GM18505 (cell line): ENCODE data around the gene TPD52L1.

ENCODE experiments used
- ATAC-seq: cut with Tn5 transposase; IDR thresholded peaks from one replicate; pipeline ENCODE4 v1.9.1; 2021; ENCODE audit not compliant: unreplicated experiment
- POLR2A ChIP-seq: IDR thresholded peaks from 4 replicates; pipeline ENCODE4 v1.6.1; 2011; ENCODE audit warnings: borderline replicate concordance; ENCODE audit not compliant: insufficient read depth, insufficient read length; ENCODE audit errors: extremely low read depth

The TPD52L1 gene

GRCh38 chr6:125222531-125223455 is 69.2 kb downstream of the TPD52L1 start:
- no peak for ATAC-seq
- no peak for TF ChIP-seq POLR2A

DNA sequence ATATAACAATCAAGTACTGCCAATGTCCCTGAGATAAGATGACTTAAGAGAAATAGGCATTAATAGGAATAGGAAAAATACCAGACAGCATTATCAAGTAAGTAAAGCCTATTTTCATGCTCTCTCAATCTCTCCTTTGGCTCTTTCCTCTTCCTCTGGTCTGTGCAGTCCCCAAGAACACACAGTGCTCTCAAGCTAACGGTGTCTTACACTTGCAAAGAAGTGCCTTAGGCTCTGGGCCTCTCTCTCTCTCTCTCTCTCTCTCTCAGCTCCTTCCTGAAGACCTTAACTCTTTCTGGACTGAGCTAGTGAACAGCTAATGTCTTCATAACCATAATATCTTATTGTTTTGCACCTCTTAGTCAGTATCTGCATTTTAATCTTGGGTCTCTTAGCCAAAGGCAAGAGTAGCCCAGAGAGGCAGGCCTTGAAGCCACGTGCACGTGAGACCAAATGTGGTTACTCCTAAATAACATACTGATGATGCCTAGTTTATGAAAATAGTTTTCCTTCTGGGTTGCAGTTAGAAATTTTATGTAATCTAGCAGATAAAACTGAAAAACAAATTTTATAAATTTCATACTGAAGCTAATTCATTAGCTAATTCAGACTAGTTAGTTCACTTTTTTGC is 70.8 kb downstream of the TPD52L1 start:
- ATAC-seq = no peak
- no peak for TF ChIP-seq POLR2A

DNA sequence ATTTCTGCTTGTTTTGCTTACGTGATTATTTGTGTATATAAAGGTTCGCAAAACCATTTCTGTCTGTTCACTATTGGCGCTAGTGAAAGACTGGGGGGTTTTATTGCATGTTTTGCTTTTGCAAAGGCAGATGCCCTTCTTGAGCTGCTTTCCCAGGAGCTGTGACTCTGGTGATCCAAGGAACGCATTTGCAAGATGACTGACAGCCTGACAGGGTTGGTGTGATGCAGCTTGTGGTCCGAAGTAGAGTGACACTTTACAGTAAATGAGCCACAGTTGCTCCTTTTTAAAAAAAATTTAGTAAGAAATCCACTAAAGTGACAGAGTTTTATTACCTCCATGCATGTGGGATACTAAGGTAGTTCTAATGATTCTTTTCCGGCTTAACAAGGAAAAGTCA is 73.7 kb downstream of the TPD52L1 start:
- no peak for TF ChIP-seq POLR2A
- ATAC-seq = no peak

DNA sequence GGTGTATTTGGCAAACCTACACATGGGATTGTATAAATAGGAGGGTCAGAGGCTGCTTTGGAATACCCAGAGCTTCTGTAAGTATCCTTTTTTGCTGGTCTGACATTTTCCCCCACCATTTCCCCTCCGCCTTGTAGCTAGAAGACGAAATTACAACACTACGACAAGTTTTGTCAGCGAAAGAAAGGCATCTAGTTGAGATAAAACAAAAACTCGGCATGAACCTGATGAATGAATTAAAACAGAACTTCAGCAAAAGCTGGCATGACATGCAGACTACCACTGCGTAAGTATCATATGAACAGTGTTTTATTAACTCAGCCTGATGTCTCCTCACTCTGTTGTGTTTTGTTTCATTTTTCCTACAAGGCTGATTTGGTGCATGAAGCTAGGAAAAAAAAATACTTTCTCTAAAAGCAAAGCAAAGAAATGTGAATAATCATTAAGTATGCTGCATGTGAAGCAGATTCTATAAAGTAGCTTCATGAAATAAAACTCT is 75.5 kb downstream of the TPD52L1 start:
- TF ChIP-seq POLR2A = no peak

GRCh38 chr6:125230674-125231073 is 77.1 kb downstream of the TPD52L1 start:
- no peak for ATAC-seq
- TF ChIP-seq POLR2A = no peak

More for the DNA sequence above, 75.5 kb downstream of the TPD52L1 start:
- ATAC-seq = no peak

DNA sequence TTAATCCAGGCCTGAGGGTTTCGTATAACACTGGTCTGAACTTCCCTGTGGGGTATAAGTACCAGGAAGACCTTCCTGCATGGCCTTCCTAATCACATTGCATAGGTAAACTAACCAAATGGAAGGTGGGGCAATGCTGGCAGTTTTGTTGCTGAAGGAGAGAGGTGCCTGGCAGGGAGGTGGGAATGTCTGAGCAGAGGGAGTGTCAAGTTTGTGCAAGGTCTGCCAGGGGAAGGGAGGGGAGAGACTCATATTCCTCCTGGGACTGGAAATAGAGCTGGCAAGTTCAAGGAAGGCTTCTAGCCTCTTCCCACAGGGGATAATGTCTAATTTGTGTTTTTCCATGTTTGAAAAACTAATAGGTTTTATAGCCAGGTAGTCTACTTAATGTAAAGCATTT is 77.6 kb downstream of the TPD52L1 start:
- no peak for ATAC-seq
- no peak for TF ChIP-seq POLR2A

GRCh38 chr6:125231574-125232343 is 78.2 kb downstream of the TPD52L1 start:
- ATAC-seq = no peak
- no peak for TF ChIP-seq POLR2A

GRCh38 chr6:125232466-125232865 is 78.9 kb downstream of the TPD52L1 start:
- no peak for TF ChIP-seq POLR2A
- no peak for ATAC-seq

GRCh38 chr6:125233202-125233601 is 79.6 kb downstream of the TPD52L1 start:
- no peak for TF ChIP-seq POLR2A
- ATAC-seq = no peak

DNA sequence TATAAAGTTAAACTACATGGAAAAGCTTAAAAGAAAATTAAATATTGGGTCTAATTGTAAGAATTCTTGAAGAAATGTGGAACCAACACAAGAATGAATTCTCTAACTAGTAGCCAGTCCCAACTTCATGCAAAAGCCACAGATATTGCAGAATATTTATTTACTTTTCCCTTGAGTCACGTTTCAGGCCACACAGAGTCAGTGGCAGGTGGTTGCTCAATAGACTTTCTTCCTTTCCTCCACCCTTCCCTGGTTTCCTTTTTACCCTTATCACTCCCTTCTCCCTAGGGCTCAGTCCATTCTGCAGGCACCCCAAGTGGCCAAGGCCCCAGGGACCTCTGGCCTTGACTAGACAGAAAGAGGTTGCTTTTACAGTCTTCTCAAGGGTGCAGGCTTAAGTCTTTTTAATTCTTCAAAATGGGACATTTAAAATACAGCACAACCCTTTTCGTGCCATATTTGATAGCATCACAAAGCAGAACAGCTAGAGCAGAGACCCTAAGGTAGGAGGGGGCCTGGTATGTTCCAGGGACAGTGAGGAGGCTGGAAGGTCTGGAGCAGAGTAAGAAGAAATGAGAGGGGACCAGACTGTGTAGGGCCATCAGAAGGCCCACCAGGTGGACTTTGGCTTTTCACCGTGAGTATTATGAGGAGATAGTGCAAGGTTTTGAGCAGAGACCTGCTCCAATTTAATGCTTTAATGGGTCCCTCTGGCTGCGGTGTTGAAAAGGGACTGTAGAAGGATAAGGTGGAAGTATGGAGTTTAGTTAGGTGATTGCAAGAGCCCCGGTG is 83.2 kb downstream of the TPD52L1 start:
- no peak for TF ChIP-seq POLR2A
- ATAC-seq = no peak

DNA sequence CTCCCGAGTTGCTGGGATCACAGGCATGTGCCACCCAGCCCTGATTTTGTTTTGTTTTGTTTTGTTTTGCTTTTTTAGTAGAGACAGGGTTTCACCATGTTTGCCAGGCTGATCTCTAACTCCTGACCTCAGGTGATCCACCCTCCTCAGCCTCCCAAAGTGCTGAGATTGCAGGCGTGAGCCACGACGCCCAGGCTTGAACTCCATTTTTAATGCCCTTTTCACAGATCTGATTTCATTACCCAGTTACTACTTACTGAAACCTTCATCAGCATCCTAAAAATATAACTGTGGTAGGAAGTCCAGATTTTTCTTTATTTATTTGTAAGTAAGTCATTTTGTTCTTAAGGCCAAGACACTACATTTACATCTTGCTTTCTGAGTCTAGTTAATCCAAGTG is 84.2 kb downstream of the TPD52L1 start:
- no peak for ATAC-seq
- no peak for TF ChIP-seq POLR2A

- ATAC-seq = no peak
- no peak for TF ChIP-seq POLR2A
These were observed 91.5 kb downstream of the TPD52L1 start for GRCh38 chr6:125245109-125245508.
